Heart left ventricle (tissue), 13 donors: Measurements from ENCODE around the gene THEM5.

Source experiments
- CTCF ChIP-seq, 12 donors: fragments of 200-600 bp; sonication (generic) in 4 of 12; IDR thresholded peaks; one replicate each; pipeline versions ENCODE4 v1.5.0 to v1.8.0; 2018 to 2022; ENCODE audit warnings: antibody characterized with exemption in 12 of 12, mild to moderate bottlenecking in 5 of 12
- POLR2A ChIP-seq, 2 donors: fragments of 450-650 bp; IDR thresholded peaks; one replicate each; pipeline ENCODE4 v1.6.1; 2017; ENCODE audit warnings: antibody characterized with exemption in 2 of 2, mild to moderate bottlenecking in 2 of 2, moderate library complexity in 2 of 2
- donor health status: ischemic (EF 13 %, LVEDD 7.1; RV severe dilation, severe dysfunction).
- donor health status: DM: no; HTN: yes; CAD: no.
- donor health status: DM: no; HTN: no; CAD: no.
- donor health status: ischemic (EF 25% LVEDD 6.9; RV normal size, moderate dysfunction).
- donor health status: ischemic (EF 25% LVEDD 5.7; RV mildly dilated, moderate dysfunction).
- donor health status: ischemic (EF 35%, LVEDD 5.7; RV mildly dilated, moderate dysfunction).
- donor health status: nonischemic (EF 11% LVEDD 7.7; RV severe dilation, severe dysfunction).
- donor health status: DM: yes; HTN: yes; CAD: no.
- donor health status: PGD.
- donor health status: ischemic (EF 29% LVEDD 5.4; RV normal size, mild dysfunction).
- donor health status: nonischemic (EF 23%, LVEDD 6.1; RV moderate dilation, normal function).

- TF ChIP-seq CTCF (IDR thresholded peaks at IDR 0.05) (no peak), POLR2A (IDR thresholded peaks at IDR 0.05) (no peak)
Measured at GRCh38 chr1:151838222-151839081, 15.1 kb downstream of the THEM5 start.
